ENCODE results near the gene TMEM191C.
"Not testable (repeated sequence)": the region's sequence is repeated elsewhere in the genome, so short reads cannot be mapped to it uniquely, and the experiment has no call there.

- not testable (repeated sequence) for TF ChIP-seq ZBTB40 (IDR thresholded peaks at IDR 0.05); ZBTB40 (CRISPR knock-in tag; IDR thresholded peaks at IDR 0.05); SP2 (CRISPR knock-in tag; IDR thresholded peaks at IDR 0.05); ZFP1 (CRISPR knock-in tag; IDR thresholded peaks at IDR 0.05); ZFAT (CRISPR knock-in tag; conservative IDR thresholded peaks at IDR 0.05); HINFP (CRISPR knock-in tag; IDR thresholded peaks at IDR 0.05; ENCODE audit: low read depth); MAFF (IDR thresholded peaks at IDR 0.05; ENCODE audit: low read depth, low read length); POLR2A (IDR thresholded peaks at IDR 0.05; ENCODE audit: insufficient read depth in 1 of 2, low read depth in 2 of 2, low read length in 2 of 2); JUNB (CRISPR knock-in tag; IDR thresholded peaks at IDR 0.05; ENCODE audit: borderline replicate concordance); CTCF (CRISPR knock-in tag; IDR thresholded peaks at IDR 0.05); KDM5B (CRISPR knock-in tag; IDR thresholded peaks at IDR 0.05; ENCODE audit: borderline replicate concordance); ZNF263 (CRISPR knock-in tag; IDR thresholded peaks at IDR 0.05); ZNF24 (IDR thresholded peaks at IDR 0.05)
Observed at GRCh38 chr22:21490556-21490955, 23.4 kb downstream of the TMEM191C start.

Data from HepG2 (cell line).